HG03196 (cell line): ENCODE results near the gene MC4R.
"Not testable (repeated sequence)": the region's sequence is repeated elsewhere in the genome, so short reads cannot be mapped to it uniquely, and the experiment has no call there.

Experiments used
- ATAC-seq: cut with Tn5 transposase; IDR thresholded peaks from one replicate; pipeline ENCODE4 v1.9.1; 2021; ENCODE audit not compliant: unreplicated experiment

The MC4R gene

DNA sequence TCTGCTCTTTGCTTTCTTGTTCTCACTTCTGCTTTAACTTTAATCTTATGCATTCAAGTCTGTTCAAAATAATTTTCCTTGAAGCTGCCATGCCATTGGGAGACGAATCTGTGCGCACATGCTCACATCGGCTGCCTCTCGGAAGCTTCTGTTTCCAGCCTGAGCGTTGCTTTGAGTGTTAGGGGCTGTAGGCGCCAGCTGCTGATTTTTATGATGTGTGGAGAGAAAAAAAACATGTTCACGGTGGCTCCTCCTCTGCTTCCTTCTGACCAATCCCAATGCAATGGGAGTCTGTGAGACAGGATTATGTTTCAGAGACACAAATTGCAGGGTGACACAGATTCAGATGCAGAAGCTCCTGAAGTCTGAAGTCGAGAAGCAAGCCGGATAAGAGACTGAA is at the start of gene MC4R:
Gene MC4R, minus strand, starts transcription at position 180 of the 400 bp plus-strand sequence. CDS start 426 bp downstream, outside the sequence.
- ATAC-seq: no peak

DNA sequence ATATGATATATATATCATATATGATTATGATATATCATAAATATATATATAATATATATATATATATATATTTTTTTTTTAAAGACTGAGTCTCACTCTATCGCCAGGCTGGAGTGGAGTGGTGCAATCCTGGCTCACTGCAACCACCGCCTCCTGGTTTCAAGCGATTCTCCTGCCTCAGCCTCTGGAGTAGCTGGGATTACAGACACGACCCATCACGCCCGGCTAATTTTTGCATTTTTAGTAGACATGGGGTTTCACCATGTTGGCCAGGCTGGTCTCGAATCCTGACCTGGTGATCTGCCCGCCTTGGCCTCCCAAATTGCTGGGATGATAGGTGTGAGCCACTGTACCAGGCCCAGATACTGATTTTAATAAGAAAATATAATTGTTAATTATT is 49.7 kb upstream of the MC4R start:
- not testable (repeated sequence) for ATAC-seq

DNA sequence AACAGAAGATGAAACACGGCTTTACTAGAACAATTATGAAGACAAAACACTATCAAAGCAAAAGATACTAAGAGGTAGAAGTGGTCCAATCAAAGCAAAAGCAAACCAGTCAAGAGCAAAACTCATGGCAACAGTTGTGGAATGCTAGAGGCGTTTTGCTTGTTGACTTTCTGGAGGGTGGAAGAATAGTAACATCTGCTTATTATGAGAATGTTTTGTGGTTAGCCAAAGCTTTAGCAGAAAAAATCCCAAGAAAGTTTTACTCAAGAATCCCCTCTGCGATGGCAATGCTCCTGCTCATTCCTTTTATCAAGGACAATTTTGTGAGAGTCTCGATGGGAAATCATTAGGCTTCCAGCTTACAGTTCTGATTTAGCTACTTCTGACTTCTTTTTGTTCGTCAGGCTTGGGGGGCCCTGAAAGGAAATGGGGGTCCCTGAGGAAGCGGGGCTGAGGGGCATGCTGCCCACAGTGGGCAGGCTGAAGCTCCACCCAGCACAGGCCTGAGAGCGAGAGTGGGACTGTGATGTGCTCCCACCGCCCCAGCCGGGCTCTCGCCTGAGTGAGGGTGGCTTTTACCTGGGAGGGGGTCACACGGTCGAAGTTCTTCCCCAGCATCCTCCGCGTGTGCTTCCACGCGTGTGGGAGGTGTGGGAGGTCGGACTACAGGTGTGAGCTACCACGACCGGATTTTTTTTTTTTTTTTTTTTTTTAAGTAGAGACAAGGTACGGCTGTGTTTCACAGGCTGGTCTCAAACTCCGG is 49.0 kb upstream of the MC4R start:
- ATAC-seq: no peak

DNA sequence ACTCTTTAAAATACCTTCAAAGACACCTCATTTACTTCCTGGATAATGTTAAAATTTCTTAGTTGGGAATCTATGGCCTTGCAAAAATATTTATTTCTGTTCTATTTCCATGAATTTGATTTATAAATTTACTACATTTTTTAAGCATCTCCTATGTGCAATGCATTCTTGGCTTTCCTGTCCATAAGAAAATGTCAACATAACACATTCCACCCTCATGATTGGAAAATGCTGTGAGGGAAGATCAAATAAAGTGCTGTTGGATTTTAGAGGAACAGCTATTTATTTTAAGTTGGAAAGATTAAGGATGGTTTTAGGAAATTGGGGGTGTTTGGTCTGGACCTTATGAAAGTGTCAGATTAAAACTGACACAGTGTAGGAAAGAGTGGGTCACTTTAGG is 45.4 kb upstream of the MC4R start:
- ATAC-seq: no peak

DNA sequence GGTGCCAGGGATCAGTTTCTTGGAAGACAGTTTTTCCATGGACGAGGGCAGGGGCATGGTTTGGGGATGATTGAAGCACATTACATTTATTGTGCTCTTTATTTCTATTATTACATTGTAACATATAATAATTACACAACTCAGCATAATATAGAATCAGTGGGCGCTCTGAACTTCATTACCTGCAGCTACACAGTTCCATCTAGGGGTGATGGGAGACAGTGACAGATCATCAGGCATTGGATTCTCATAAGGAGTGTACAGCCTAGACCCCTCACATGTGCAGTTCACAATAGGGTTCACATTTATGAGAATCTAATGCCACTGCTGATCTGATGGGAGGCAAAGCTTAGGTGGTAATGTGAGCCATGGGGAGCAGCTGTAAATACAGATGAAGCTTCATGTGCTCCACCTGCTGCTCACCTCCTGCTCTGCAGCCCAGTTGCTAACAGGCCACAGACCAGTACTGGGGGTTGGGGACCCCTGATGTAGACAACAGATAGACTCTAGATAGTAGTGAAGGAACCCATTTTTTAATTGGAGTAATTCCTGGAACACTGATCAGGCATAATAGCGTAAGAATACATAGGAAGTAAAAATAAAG is 41.5 kb upstream of the MC4R start:
- ATAC-seq: no peak

DNA sequence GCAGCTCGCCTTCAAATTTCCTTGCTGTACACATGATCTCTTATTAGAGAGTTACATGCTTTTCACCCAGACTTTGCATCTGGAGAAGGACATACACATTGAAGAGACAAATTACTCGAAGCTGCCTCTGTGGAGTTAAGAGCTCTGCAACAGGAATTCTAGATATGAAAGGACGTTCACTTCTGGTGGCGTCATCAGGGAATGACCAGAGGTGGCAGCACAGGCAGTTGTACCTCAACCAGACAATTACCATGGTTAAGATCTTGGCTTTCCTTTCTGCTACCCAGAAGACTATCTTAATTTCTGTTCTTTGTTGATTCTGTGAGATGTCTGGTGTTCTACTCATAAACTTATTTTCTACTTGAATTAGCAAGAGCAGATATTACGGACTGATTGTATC is 39.1 kb upstream of the MC4R start:
- ATAC-seq: no peak

DNA sequence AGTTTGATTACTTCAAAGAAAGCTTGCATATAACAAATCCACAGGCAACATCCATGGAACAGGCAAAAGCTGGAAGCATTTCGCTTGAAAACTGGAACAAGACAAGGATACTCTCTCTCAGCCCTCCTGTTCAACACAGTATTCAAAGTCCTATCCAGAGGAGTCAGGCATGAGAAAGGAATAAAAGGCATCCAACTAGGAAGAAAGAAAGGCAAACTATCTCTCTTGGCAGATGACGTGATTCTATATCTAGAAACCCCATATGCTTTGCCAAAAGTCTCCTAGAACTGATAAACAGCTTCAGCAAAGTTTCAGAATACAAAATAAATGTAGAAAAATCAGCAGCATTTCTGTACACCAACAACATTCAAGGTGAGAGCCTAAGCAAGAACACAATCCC is 34.1 kb upstream of the MC4R start:
- no peak for ATAC-seq

DNA sequence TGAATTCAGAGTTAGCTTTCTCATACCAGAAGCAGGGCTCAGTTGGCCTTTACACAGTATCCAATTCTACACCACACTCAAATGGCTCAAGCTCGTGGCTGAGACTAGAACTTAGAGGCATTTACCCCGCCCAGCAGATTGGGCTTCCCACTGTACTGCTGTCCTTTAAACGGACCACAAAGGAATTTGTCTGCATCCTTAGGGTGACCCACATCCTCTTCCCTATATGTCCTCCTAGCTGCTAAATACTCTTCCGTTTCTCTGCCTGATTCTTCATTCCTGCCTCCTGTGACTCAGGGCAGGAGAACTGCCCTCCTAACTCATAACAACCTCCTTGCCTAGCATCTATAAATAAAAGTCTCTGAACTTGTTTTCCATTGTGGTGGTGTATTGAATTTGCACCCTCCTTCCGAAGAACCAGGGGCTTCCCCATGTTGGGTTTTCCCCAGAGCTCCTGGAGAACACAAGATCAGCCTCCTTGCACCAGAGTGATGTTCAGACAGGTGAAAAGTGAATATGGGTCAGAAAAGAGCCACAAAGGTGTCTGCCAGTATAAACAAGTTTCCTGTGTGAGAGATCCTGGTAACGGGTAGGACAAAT is 32.0 kb upstream of the MC4R start:
- ATAC-seq: no peak

DNA sequence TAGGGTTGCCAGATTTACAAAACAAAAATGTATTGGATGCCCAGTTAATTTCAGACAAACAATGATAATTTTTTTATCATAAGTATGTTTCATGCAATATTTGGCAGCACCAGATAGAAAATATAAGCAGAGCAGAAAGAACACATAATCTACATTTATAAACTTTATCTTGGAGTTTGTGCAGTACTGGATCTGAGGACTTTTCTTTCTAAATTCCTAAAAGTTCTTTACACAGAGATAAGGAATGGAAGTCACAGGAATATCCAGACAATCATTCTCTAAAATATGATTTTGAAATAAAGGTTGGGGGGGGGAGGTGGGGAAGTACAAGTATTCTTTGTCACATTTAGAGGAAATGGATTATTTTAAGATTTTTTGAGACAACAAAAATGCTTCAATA is 28.8 kb upstream of the MC4R start:
- no peak for ATAC-seq

DNA sequence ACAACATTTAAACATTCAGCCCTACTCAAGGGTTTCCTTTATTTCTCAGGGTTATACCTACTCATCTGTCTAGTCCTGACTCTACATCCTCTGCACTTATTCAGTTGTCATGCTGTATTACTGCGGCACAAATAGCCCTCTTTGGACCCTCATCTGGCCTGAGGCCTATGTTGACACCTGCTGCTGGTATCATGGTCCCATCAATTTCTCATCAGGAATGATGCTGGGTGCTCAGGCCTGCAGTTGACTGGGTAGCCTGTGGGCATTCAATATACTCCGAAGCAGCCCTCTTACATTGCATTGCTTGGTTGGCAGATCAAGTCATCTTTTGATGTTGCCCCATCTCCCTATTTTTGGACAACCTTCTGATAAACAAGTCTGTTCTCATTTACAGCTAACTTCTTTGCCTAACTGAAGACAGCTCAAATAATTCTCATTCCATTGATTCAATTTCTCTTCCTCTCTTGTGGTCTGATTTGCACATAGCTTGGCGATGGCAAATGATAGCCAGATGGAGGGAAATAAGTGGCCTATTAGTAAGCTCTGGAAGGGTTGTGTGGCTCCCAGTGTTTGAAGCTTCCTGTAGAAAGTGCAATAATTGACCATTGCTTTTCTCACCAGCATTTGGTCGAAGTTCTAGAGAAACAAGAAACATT is 19.1 kb upstream of the MC4R start:
- no peak for ATAC-seq

DNA sequence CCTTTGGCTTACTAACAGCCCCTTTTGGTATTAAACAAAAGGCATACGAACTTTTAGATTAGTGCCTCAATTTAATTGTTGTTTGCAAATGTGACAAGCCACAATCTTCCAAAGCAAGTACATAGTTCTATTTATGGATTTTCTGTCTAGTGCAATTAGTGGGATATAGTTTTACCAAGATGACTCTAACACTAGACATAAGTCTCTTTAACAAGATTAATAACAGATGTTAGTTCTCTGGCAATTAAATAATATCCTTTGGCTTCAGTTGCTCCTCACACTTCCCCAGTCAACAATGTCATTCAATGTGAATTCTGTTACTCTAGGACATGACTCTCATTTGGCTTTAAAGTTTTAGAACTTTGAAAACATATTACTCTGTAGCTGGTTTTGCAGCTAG is 16.7 kb upstream of the MC4R start:
- ATAC-seq: no peak

DNA sequence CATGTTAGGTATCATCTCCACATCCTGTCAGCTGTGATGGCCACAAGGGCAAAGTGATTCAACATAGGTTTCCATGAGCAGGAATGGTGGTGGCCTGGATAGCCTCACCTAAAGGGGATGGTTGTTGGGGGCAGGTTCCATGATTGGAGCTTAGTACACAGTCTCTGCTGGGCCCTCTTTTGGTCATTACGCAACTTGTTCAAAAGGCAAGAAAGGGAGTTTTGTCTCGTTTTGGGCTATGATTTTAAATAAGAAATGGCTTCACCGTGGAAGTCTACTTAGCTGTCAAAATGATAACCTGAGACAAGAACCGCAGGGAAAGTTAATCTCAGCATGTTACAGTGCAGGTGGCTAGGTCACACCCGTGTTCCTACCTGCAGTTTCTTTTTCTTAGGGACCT is 13.1 kb upstream of the MC4R start:
- no peak for ATAC-seq

DNA sequence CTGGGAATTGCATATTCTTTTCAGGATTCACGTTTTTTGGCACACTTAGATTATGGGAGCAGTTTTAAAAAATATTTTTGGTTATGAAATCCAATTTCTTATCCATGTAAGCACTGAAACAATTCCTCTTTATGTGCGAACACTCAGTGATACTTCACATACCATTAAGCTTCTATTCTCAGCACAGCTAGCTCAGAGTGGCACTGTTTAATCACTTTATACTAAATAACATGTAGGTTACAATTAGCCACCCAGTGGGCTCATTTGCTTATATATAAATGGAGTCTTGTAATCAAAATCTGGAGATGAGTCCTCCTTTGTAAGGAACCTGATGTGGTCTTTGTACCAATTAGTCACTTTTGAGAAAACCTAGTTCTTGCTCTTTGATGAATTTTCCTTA is 11.3 kb upstream of the MC4R start:
- ATAC-seq: no peak

DNA sequence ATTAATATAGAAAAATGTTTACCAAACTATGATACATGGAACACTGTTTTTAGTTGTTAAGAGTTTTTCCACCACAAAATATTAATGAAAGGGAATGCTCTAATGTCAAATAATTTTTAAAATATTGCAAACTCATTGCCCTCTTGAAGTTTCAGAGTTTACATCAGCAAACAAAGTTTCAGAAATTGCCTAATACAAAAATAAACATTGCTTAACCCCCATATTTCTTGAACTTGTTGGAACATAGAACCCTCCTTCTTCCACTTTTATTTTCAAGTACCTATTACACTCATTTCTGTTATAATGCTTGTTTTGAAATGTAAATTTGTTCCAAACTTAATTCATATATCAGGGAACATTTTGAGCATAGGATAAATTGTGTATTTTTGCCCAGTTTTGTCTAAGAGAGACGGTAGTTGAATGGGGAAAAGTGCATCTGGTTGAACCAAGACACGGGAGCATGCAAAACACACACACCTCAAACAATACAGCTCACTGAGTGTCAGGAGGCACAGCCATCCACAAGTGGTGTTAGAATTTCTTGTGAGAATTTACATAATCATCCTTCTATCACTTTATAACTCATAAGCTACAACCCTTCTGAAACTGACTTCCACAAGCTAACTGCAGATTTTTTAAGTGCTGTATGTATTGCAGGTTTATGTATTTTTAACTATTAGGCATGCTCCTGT is 5.3 kb upstream of the MC4R start:
- no peak for ATAC-seq

DNA sequence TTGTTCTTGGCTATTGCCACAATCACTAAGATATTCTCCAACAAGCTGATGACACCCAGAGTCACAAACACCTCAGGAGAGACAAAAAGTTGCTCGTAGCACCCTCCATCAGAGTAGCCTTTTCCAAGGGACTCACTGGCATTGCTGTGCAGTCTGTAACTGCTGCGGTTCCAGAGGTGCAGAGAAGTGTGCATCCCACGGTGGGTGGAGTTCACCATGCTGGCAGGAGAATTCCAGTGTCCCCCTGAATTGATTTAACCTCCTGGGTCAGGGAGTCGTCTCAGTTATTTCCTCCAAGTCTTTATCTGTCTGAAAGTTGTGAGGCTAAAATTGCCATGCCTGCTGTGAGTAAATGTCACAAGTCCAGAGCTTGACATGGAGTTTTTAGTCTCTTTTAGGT is 443 bp downstream of the MC4R start:
- ATAC-seq: no peak

DNA sequence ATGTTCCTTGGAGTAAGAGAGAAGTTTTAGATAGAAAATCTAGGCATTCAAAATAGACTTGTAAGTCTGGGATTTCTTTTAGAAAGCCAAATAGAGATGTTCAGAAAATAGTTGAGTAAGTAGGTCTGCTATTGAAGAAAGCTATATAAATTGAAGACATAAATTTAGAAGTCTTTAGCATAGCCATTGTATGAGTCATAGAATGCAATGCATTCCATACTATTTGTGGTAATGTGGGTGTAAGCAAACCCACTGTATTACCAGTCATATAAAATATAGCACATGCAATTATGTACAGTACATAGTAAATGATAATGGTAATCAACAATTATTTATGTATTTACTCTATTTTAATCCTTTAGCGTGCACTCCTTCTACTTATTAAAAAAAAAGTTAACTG is 14.1 kb downstream of the MC4R start:
- ATAC-seq: no peak

DNA sequence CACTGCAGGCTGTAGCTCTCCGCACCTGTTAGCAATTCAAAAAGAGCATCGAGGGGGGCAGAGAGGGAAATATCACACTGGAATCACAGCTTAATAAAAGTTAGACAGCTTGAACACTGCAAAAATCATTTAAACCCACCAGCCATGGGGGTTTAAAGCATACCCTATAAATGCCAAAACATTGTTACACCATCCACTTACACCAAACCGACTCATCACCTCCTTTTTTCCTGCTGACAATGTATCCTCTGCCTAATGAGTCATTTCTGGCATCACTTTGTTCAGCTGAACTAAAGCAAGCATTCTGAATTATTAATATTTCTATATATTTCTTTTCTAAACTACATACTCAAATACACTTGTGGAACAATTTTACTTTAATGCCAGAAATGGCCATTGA is 21.6 kb downstream of the MC4R start:
- ATAC-seq: no peak

DNA sequence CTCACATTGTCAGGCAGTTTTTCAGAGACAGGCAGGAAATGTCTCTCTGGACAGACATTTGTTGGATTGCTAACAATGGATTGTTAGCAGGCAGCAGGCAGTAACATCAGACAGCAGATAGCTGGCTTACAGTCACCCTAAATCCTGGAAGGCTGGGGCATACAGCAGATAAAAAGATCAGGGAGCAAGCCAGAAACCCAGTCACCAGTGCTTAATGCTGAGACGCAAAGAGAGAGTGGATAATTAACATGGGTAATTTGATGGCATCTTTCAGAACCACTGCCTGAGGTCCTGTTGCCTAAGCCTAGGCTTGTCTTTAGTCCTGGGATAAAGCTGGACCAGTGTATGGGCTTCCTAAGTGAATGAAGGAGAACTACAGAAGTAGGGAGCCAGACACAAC is 22.4 kb downstream of the MC4R start:
- no peak for ATAC-seq

DNA sequence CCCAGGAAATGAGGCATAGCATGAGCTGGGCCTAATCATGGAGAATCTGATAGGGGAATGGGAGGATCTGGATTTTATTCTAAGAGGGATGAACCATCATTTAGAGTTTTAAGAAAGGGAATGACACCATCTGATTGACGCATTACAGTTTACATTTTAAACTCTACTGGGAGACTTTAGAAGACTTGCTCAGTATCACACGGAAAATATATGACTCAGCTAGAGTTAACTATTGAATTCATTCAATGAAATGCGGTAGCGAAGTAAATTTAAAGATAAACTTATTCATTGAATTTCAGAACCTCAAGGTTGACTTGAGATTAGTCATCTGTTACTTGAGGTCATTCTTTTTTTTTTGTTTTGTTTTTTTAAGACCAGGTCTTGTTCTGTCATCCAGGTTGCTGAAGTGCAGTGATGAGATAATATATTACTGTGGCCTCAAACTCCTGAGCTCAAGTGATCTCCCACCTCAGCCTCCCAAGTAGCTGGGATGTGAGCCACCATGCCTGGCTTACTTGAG is 25.0 kb downstream of the MC4R start:
- no peak for ATAC-seq

DNA sequence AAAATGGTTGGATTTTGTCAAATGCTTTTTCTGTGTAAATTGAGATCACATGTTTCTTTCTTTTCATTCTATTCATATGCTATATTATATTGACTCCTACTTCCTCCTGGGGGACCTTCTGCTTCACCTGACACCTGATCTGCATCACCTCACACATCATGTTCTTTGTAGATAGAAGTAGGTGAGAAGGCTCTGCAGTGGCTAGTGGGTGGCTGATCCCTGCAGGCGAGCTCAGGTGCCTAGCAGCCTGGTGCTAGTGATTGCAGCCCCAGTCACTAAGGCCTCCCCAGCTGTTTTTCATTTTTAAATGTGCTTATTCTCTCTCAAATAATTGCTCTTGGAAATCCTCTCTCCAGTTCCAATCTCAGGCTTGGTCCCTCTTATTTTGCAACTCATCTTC is 33.6 kb downstream of the MC4R start:
- ATAC-seq: no peak

DNA sequence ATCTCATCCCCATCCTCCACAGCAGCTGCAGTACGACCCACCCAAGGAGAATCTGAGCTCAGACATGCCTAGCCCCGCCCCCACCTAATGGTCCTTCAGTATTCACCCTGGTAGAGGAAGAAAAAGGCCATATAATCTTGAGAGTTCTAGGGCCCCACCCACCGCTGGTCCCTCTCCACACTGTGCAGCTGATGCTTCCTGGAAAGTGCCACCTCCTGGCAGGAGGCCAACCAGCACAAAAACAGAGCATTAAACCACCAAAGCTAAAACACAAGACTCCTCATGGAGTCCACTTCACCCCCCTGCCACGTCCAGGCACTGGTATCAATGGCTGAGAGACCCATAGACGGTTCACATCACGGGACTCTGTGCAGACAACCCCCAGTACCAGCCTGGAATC is 40.7 kb downstream of the MC4R start:
- ATAC-seq: no peak
